NCI-H1417 (cell line): Measurements from ENCODE around the gene FBXL7.

Source experiments
- DNase-seq, 3 experiments: peaks; one replicate each; lab custom pipeline; 2025; lab: John Stamatoyannopoulos, UW

The FBXL7 gene

DNA sequence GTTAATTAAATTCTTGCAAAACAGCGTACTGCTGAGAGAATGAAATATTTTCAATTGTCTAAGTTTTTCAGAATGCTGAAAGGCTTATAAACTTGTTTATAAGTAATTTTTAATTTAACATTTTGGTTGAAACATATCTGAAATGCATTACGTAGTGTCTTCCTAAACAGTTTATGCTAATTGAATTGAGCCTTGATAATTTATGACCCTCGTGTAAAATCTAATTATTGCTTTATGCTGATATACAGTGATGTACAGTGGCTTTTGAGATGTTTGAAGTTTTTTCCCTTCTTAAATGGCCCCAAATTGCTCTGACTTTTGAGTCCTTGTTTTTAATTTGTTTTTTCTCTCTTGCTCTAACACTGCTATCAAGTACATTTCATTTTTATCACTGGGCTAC lies 262.7 kb downstream of the FBXL7 start:
- DNase-seq: no peak

DNA sequence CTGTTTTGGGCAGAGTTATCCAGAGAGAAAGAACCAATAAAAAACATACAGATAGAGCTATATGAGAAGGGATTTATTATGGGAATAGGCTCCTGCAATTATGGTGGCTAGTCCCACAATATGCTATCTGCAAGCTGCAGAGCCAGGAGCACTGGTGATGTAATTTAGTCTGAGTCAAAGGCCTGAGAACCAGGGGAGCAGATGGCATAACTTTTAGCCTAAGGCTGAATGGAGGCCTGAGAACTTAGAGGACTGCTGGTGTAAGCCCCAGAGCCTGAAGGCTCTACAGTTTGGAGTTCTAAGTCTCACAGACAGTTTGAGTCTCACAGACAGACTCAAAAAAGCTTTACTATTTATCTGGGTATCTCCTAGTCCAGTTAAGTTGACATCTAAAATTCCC lies 263.8 kb downstream of the FBXL7 start:
- DNase-seq: no peak

DNA sequence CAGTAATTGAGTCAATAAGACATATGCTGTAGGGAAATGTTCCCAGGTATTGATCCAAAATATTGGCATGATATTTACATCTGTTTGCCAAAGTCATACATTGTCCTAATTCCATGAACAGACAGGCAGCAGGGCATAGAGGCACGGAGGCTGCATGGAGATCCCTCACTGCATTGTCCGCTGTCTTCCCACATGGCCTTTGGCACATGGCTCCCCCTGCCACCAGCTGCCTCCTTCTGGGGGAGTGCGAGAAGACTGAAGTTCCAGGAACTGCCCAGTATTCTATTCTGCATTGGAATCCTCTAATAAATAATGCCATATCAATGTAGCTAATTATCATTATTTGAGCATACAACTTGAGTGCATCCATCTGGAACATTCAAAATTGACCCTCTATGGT lies 269.0 kb downstream of the FBXL7 start:
- no peak for DNase-seq

DNA sequence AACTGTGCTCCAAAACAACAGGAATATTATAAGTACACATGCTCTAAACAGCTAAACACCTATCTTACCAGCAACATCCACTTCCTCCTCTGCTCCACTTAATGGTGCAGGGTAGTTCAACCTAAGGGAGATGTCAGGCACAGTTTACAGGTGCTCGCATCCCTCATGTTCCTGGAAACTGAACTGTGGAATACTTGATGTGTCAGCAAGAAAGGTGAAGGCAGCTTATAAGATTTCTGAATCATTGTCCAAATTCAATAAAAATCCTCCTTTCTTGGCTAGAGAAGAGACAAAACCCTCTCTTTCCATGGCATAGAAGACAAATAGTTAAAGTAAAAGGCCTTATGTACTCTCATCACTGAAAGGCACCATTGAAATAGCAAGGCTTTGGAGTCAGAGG lies 272.2 kb downstream of the FBXL7 start:
- DNase-seq: no peak

DNA sequence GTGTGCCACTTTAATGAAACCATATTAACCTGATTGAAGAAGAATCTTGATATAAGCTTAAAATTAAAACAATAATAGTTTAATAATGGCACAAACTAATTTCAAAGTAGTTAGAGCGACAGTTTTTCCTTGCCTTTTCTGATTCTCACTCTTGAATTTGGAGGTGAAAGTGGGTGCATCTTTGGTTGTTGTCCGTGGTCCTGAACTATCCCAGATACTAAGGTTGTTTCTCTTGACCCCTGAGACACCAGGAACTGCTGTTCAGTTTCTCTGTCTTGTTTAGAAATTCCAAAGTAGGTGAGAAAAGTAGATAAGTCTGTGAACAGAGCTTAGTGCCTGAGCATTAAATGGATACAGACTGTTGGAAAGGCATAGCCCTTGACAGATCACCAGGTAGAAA lies 274.7 kb downstream of the FBXL7 start:
- DNase-seq: no peak

DNA sequence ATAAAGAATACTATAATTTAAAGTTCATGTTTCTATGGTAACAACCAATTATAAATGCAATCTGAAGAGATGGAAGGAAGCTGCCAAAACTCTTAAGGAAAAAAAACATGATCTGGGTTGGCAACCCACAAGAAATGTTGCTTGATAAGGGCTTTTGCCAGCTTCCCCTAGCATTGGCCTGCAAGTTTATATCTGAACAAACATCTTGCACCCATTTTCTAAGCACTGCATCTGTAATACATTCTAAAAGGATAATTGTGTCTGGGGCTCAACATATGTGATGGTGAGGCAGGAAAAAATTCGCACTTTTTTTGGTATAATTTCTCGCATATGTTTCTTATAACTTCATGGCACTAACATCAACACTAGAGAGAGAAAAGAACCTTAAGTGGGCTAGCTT lies 276.4 kb downstream of the FBXL7 start:
- no peak for DNase-seq

DNA sequence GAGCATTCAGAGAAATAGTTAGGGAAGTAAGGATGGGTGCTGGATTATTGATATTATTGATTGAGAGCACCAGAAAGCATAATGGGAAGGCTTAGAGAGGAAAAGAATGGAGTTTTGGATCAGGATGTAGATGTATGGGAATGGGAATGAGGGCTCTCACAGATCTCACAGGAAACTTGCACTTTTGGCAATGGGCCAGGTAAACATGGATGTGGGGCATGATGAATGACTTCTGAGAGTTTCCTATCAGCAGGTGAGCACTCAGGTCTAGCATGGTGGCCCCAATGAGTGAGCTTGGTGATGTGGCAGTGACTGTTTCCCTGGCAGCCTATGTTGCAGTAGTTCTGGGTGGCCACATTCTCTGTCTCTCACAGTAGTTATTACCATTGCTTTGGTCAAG lies 283.8 kb downstream of the FBXL7 start:
- peak in 1 of 3 experiments; percentile 18 for DNase-seq

DNA sequence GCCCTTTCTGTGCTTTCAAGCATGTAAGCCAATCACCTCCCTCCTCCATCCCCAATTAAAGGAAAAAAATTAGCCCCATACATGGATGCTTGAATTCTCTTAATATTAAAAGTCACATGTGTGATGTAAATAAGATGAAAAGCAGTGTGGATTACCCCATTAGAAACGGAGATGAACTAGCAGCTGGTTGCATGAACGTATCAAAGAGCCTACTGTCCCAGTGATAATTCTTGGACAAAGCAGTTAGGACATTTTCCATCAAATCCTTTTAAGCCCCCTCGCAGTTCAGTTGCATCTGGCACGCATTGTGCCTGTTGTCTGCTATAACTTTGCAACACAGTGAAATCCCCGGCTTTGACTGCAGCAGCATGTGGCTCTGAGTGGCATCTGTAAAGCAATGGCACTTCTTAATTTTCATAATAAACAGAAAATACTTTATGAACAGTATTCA lies 285.6 kb downstream of the FBXL7 start:
- DNase-seq: no peak

DNA sequence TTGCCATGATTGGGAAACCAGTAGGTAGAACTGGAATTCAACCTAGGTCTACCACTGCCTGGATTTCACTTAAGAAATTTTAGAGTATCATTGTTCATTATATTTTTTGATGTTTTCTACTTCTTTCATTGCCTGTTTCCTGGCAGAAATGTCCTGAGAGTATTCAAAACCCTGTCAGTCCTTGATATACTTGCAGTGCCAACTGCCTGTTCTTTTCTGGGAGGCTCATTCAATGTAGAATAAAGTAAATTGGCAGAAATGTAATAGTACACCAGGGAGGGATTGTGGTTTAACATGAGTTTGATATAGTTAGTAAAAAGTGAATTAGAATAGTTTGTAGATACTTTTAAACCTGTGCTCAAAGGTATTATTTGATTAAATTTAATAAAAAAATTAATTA lies 286.3 kb downstream of the FBXL7 start:
- DNase-seq: no peak

DNA sequence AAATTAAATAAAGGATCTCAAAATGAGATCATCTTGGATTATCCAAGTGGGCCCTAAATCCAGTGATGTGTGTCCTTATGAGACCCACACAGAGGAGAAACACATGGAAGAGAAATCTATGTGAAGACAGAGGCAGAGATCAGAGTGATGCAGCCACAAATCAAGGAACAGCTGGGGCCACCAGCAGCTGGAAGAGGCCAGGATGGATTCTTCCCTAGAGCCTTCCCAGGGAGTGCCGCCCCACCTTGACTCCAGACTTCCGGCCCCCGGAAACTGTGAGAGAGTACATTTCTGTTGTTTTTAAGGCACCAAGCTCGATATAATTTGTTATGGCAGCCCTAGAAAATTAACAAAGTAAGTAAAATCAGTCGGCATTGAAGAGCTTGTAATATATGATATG lies 286.9 kb downstream of the FBXL7 start:
- no peak for DNase-seq

DNA sequence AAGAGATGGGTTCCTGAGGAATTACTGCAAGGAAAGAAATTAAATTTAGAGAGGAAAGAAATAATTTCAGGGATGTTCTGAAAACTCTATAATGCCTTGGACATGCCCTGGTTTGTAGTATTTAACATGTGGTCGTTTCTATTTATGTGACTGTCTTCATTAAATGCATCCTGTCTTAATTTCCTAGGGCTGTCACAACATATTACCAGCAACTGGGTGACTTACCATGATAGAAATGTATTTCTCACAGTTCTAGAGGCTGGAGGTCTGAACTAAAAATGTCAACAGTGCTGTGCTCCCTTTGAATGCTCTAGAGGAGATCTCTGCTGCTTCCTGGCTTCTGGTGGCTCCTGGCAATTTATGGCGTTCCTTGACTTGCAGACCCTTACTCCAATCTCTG lies 287.7 kb downstream of the FBXL7 start:
- DNase-seq: no peak

DNA sequence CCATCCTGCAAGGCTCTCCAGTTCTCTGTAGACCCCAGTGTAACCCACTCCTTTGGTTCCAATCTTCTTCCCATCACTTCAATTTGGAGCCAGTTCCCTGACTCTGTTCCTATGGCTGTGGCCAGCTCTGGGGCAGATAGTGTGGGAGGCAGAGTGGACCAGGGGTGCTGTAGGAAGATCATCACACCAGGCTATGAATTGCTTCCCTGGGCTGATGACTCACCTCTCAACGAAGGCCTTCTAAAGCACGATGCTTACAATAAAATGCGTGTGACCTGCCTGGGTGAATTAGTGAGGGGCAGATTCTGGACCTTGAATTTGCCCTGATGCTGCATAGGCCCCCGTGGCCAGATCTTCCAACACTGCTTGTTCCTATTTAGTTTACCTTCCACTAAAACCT lies 289.7 kb downstream of the FBXL7 start:
- no peak for DNase-seq

DNA sequence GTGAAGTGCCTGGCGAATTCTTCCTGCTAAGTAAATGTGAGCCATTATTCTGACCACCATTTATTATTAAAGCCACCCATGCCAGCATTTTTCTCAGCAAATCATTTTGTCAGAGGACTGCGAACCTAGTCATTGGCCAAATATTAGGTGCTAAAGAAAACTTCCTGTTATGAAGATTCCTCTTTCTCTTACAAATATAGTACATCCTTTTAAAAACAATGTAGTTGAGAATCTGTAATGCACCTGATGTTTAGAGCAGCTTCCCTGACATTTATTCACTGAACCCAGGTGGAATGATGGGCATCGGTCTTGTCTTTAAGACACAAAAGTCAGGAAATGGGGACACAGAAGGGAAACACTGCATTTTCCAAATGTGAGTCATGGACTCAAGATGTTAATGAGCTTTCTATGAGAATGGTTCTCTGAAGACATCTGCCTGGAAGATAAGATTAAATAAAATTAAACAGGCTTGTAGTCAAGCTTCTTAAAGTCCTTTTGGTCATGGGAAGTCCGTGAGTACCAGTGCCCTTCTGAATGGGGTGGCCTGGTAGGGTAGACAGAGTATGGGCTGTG lies 290.6 kb downstream of the FBXL7 start:
- DNase-seq: no peak

DNA sequence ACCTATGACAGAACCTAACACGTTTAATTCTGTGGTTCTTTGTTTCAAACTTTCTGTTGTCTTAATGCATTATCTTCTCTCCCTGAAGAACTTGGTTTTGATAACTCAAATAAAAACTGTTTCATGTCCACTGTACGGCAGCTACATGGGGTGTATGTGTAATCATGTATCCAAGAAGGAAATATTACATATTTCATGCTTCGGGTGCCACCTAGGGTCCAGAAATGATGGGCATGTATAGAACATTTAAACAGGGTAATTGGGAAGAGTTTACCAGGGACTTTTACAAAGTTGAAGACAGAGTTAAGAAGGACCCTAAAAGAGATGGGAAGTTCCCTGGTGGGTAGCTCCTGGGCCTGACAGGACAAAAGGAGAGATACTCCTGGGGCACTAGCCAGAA lies 291.3 kb downstream of the FBXL7 start:
- no peak for DNase-seq

DNA sequence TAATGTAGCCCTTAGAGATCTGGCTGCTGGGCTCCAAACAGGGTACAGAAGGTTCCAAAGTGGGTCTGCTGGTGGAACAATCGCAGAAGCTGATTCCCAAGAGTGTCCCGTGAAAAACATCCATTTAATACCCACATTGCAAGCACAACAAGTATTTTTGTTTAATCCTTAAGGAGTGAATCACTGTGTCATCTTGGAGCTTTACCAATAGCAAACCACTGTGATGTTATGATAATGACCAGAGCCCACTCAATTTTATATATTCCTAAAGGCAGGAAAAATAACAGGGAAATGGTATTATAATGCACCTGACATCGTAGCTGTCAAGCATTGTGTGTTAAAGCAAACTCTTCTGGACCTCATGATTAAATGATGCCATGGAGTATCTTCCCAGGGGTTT lies 291.9 kb downstream of the FBXL7 start:
- DNase-seq: no peak

DNA sequence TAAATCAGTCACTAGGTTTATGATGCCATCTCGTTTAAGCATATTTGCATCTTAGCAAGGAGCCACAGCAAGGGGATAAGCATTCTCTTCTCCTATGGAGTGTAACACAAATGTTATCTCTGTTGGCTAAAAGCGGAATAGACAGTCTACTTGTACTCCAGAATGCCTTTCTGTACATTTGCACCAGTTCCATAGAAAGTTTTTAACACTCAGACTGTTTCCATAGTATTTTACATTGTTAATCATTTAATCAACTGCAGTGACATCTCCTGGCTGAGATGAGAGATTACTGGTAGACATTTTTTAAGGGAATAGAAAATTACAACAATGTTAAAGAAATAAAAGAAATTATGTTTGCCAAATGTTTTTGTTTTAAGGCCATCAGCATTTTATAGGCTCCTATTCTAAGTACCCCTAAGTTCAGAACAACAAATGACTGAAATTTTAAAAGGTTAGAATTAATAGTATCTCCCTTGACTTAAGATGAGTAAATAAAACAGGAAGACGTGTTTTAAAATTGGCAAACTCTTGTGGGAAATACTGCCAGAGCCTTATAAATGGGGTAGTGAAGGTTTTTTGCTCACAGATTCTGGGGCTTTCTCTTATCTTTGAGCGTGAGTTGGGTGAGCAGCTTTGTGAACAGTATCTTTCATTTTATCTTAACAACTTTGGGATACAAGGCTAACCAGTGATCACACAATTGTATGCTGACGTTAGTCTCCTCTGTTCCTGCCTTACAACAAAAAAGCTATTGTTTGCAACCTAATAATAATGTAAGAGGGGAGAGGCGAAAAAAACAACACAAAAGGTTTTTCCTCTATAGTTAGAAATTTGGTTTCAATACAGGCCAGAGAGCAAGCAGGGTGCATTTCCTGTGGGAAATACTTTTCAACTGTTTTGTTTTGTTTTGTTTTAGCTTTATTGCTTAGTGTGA lies 294.3 kb downstream of the FBXL7 start:
- no peak for DNase-seq

DNA sequence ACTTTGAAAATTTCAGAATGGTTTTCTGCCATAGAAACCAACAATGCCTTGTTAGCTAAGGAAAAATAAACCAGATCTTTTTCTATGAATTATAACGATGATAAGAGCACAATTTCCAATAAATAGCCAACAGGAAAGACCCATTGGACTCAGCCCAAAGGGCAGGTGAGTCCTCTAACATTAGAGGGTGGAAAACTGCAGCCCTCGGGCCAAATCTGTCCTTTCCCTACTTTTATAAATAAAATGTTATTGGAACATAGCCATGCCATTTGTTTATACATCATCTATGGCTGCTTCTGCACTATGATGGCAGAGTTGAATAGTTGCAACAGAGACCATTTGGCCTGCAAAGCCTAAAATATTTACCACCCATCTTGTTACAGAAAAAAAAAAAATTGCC lies 296.1 kb downstream of the FBXL7 start:
- no peak for DNase-seq

DNA sequence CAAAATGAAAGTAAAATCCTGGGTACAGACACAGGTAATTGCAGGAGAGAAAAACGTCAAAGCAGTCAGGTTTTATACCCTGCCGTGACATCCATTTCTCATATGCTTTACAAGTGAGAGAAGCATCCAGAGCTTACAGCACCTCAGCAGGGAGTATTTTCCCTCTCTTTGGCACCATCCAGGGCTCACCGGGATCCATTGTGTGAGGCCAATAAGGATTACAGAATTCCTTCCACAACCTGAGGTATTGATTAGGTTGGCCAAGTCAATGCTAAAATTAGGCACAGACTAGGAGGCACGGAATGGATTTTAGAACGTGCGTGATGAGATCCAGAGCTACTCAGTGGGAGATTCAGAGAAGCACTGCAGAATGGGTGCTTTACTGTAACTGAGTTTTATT lies 296.6 kb downstream of the FBXL7 start:
- no peak for DNase-seq

DNA sequence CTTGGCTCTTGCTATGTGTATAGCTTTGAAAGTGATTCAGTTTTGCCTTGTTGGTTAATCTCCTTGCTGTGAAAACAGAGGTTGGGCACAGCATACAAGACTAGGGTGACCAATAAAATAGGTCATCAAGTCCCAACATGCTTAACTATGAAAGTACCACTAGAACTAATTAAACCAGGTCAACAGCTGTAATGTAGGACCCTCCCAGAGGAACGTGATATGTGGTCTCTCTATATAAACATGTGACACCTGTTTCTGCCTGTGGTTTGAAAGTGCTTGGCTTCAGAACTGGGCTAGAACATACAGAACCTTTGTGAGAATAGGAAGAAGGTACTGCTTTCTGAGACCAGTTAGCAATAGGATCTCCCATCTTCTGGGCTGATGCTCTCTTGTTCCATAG lies 297.1 kb downstream of the FBXL7 start:
- no peak for DNase-seq

DNA sequence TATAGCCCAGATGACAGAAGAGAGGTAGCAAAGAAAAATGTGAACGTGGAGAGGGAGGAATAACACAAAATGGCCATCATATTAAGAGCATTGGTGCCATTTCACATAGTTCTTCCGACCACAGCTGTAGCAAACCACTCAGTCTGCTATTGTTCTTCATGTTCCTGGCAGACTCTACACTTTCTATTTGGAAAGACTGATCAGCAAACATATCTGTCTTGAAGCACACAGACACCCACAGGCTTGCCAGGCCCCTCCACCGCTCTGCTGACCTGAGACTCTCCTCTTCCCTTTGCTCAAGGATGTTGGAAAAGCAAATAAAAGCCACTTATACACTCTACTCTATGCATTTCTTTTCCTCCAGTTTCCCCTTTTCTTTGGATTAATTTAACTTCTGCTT lies 298.0 kb downstream of the FBXL7 start:
- DNase-seq: no peak

DNA sequence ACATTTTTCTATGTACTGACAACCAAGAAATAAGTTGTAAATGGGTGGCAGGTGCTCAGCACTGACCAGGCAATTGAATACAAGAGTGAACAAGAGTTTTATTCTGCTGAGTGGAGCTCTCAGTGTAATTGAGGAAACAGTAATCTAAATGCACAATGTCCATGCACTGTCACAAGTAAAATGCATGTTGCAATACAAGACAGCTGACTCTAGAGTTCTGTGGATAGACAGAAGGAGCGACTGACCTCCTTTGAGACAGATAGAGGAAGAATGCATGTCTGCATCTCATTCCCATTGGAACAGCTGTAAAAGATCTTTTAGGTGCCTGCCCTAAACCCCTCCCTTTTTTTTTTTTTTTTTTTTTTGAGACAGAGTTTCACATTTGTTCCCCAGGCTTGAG lies 299.0 kb downstream of the FBXL7 start:
- DNase-seq: no peak

DNA sequence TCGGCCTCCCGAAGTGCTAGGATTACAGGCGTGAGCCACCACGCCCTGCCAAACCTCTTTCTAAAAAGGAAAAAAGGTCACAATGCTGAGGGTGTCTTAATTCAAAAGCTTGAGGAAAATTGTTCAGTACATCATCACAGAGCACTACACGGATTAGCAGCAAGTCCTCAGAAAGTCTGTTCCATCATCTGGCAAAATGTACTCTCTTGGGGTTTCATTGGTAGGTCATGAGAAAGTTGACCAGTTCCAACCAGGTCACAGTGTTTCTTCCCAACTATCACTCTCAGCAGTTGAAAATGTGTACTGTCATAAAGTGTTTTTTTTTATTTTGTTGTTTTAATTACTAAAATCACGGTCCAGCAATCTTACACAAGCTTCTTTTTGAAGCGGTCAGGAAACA lies 299.6 kb downstream of the FBXL7 start:
- no peak for DNase-seq

DNA sequence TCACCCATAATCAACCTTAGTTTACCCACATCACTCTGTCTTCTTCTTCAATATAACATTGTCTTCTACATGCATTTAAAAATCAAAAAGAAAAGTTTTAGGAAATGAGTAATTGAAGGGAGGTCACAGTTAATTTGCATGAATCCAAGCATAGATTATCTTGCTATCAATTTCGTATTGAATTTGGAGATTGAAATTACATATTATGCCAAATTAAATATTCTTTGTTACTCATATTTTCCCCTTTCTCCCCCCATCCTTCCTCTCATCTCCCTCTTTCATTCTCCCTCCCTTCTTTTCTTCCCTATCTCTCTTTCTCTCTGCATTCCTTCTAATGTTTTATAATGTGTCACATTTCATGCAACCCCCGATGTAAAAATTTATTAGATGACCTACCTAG lies 303.3 kb downstream of the FBXL7 start:
- no peak for DNase-seq

DNA sequence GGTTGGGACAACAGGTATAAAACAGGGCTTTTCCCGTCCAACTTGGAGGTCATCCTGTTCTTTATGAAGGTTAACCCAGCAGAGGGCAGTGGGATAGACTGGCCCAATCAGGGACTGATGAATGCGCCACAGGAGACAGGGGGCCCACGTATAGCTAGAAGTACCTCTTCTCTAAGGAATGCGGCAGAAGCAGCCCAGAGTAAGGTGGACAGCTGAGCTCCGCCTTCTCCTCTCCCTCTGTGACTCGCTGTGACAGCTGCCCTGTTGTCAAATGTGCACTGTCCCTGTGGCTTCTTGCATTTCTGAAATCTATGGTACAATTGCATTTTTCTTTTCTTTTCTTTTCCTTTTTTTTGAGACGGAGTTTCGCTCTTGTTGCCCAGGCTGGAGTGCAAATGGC lies 306.6 kb downstream of the FBXL7 start:
- DNase-seq: no peak
